Measurements from ENCODE around the gene GABRG3. TPM values are rescaled to one million over a fixed set of nuclear protein-coding genes. Genes with fewer than 3 reads are reported as not detected.

Gene GABRG3
- total and polyA plus RNA-seq, 9 of the 15 experiments (the other 6 are each of a cell fraction or from before 2014, with no cell fraction given) = 4.0 to 15.1 (median 11.2) TPM

DNA sequence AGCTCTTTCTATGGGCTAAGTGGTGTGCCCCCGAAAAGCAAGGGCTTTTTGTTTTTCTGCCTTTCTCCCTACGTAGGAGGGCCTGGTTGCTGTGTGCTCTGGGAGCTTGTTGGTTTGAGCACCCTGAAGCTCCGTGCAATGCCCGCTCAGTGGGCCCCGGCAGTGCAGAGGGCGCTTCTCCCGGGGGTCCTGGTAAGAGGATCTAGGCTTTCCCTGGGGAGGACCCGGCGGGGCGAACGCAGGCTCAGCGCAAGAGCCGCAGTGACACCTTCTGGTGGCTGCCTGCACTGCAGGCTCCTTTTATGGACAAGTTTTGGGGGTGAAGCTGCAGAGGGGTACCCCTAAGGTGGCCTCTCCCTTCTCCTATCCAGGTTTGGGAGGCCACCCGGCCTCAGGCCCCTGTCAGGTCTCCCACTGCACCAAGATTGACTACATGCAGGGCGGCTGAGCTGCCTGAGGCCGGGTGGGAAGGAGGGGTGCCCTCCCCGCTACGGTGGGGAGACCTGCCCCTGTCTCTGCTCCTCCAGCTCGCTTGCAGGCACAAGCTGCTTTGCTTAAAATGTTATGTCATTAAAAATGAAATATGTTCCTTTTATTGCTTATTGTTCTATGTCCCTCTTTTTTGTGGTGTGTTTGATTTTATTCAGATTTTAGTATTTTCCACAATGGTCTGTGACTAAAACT is 387.9 kb downstream of the GABRG3 start (continued):
- TF ChIP-seq, protein P1, sequence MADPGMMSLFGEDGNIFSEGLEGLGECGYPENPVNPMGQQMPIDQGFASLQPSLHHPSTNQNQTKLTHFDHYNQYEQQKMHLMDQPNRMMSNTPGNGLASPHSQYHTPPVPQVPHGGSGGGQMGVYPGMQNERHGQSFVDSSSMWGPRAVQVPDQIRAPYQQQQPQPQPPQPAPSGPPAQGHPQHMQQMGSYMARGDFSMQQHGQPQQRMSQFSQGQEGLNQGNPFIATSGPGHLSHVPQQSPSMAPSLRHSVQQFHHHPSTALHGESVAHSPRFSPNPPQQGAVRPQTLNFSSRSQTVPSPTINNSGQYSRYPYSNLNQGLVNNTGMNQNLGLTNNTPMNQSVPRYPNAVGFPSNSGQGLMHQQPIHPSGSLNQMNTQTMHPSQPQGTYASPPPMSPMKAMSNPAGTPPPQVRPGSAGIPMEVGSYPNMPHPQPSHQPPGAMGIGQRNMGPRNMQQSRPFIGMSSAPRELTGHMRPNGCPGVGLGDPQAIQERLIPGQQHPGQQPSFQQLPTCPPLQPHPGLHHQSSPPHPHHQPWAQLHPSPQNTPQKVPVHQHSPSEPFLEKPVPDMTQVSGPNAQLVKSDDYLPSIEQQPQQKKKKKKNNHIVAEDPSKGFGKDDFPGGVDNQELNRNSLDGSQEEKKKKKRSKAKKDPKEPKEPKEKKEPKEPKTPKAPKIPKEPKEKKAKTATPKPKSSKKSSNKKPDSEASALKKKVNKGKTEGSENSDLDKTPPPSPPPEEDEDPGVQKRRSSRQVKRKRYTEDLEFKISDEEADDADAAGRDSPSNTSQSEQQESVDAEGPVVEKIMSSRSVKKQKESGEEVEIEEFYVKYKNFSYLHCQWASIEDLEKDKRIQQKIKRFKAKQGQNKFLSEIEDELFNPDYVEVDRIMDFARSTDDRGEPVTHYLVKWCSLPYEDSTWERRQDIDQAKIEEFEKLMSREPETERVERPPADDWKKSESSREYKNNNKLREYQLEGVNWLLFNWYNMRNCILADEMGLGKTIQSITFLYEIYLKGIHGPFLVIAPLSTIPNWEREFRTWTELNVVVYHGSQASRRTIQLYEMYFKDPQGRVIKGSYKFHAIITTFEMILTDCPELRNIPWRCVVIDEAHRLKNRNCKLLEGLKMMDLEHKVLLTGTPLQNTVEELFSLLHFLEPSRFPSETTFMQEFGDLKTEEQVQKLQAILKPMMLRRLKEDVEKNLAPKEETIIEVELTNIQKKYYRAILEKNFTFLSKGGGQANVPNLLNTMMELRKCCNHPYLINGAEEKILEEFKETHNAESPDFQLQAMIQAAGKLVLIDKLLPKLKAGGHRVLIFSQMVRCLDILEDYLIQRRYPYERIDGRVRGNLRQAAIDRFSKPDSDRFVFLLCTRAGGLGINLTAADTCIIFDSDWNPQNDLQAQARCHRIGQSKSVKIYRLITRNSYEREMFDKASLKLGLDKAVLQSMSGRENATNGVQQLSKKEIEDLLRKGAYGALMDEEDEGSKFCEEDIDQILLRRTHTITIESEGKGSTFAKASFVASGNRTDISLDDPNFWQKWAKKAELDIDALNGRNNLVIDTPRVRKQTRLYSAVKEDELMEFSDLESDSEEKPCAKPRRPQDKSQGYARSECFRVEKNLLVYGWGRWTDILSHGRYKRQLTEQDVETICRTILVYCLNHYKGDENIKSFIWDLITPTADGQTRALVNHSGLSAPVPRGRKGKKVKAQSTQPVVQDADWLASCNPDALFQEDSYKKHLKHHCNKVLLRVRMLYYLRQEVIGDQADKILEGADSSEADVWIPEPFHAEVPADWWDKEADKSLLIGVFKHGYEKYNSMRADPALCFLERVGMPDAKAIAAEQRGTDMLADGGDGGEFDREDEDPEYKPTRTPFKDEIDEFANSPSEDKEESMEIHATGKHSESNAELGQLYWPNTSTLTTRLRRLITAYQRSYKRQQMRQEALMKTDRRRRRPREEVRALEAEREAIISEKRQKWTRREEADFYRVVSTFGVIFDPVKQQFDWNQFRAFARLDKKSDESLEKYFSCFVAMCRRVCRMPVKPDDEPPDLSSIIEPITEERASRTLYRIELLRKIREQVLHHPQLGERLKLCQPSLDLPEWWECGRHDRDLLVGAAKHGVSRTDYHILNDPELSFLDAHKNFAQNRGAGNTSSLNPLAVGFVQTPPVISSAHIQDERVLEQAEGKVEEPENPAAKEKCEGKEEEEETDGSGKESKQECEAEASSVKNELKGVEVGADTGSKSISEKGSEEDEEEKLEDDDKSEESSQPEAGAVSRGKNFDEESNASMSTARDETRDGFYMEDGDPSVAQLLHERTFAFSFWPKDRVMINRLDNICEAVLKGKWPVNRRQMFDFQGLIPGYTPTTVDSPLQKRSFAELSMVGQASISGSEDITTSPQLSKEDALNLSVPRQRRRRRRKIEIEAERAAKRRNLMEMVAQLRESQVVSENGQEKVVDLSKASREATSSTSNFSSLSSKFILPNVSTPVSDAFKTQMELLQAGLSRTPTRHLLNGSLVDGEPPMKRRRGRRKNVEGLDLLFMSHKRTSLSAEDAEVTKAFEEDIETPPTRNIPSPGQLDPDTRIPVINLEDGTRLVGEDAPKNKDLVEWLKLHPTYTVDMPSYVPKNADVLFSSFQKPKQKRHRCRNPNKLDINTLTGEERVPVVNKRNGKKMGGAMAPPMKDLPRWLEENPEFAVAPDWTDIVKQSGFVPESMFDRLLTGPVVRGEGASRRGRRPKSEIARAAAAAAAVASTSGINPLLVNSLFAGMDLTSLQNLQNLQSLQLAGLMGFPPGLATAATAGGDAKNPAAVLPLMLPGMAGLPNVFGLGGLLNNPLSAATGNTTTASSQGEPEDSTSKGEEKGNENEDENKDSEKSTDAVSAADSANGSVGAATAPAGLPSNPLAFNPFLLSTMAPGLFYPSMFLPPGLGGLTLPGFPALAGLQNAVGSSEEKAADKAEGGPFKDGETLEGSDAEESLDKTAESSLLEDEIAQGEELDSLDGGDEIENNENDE (IDR thresholded peaks at IDR 0.05; ENCODE audit: low read depth, low read length) = no peak
- TF ChIP-seq ZNF668 (CRISPR knock-in tag; IDR thresholded peaks at IDR 0.05) (no peak), RAD21 (CRISPR knock-in tag; conservative IDR thresholded peaks at IDR 0.05 in 1 of 2, IDR thresholded peaks at IDR 0.05 in 1 of 2) (peak; percentile 63 to 79), ZNF778 (CRISPR knock-in tag; IDR thresholded peaks at IDR 0.05) (no peak), C11orf30 (IDR thresholded peaks at IDR 0.05; ENCODE audit: low read depth) (no peak), KLF1 (tag; IDR thresholded peaks at IDR 0.05) (no peak), ZBTB7A (IDR thresholded peaks at IDR 0.05; ENCODE audit: borderline replicate concordance, control insufficient read depth, low read depth, low read length) (0 out of 2 replicates have a peak, but pooled peaks have one; percentile 20), ZNF436 (CRISPR knock-in tag; IDR thresholded peaks at IDR 0.05) (no peak), SMAD4 (CRISPR knock-in tag; conservative IDR thresholded peaks at IDR 0.05) (no peak), KLF13 (tag; IDR thresholded peaks at IDR 0.05; ENCODE audit: borderline replicate concordance, low read depth) (no peak)
- TF ChIP-seq, protein P2, sequence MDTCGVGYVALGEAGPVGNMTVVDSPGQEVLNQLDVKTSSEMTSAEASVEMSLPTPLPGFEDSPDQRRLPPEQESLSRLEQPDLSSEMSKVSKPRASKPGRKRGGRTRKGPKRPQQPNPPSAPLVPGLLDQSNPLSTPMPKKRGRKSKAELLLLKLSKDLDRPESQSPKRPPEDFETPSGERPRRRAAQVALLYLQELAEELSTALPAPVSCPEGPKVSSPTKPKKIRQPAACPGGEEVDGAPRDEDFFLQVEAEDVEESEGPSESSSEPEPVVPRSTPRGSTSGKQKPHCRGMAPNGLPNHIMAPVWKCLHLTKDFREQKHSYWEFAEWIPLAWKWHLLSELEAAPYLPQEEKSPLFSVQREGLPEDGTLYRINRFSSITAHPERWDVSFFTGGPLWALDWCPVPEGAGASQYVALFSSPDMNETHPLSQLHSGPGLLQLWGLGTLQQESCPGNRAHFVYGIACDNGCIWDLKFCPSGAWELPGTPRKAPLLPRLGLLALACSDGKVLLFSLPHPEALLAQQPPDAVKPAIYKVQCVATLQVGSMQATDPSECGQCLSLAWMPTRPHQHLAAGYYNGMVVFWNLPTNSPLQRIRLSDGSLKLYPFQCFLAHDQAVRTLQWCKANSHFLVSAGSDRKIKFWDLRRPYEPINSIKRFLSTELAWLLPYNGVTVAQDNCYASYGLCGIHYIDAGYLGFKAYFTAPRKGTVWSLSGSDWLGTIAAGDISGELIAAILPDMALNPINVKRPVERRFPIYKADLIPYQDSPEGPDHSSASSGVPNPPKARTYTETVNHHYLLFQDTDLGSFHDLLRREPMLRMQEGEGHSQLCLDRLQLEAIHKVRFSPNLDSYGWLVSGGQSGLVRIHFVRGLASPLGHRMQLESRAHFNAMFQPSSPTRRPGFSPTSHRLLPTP (IDR thresholded peaks at IDR 0.05; ENCODE audit: borderline replicate concordance, extremely low read depth, insufficient read length) = no peak

Data from K562 (cell line).